Measurements from ENCODE around the gene TRIM71. TPM values are rescaled to one million over a fixed set of nuclear protein-coding genes. Genes with fewer than 3 reads are reported as not detected.

The TRIM71 gene
- total and polyA plus RNA-seq, 2 of the 13 experiments (the other 11 are each of a cell fraction or from before 2014, with no cell fraction given), result 21.7 to 76.9 TPM

DNA sequence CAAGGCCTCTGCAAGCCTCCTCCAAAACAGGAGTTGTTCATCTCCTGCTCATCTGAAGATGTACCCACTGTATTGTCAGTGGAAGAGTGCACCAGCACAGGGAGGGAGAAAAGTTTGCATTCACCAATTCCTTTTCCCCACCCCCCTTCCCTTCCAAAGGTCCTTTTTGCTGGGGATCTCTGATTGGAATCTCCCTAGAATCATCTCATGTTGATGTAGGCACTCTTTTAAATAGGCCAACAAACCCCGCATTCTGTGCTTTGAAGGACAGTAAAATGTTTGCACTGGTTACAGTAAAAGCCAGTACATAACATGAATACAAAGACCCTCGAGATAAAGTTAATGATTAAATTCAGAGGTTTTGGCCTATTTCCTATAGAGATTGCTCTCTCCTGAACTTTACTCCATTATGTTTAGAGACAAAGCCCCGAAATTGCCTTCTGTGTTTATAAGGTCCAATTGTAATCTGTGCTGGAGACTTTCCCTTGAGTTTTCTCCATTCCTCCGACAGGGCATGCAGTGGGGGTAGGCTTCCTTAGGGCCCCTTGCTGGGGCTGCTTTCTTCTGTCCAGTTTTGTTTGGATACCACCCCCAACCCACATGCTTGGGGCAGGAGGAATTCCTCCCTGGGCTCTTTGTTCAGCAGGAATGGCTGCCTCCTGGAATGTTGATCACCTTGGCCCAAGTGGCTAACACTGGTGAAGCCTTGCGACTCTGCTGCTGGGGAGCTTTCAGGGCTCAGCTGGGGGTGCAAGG is 22.5 kb downstream of the TRIM71 start (continued):
- TF ChIP-seq ZNF737 (CRISPR knock-in tag; IDR thresholded peaks at IDR 0.05; ENCODE audit: borderline replicate concordance), result no peak
- TF ChIP-seq HNF1A (IDR thresholded peaks at IDR 0.05; ENCODE audit: low read depth), result peak; percentile 95
- peak; percentile 98 for TF ChIP-seq HNF1A (CRISPR knock-in tag; IDR thresholded peaks at IDR 0.05; ENCODE audit: borderline replicate concordance)
- TF ChIP-seq ZNF850 (CRISPR knock-in tag; conservative IDR thresholded peaks at IDR 0.05), result no peak
- 0 out of 2 replicates have a peak, but pooled peaks have one; percentile 8 for TF ChIP-seq HOXA3 (CRISPR knock-in tag; IDR thresholded peaks at IDR 0.05)
- no peak for TF ChIP-seq NR1H2 (CRISPR knock-in tag; IDR thresholded peaks at IDR 0.05; ENCODE audit: borderline replicate concordance, low read depth)
- TF ChIP-seq ZMYM3 (CRISPR knock-in tag; IDR thresholded peaks at IDR 0.05), result no peak
- TF ChIP-seq SALL1 (CRISPR knock-in tag; IDR thresholded peaks at IDR 0.05), result peak; percentile 44; the same call in 1 of the 2 replicates
- TF ChIP-seq CBX1 (IDR thresholded peaks at IDR 0.05; ENCODE audit: low read depth), result no peak
- TF ChIP-seq, protein P1, sequence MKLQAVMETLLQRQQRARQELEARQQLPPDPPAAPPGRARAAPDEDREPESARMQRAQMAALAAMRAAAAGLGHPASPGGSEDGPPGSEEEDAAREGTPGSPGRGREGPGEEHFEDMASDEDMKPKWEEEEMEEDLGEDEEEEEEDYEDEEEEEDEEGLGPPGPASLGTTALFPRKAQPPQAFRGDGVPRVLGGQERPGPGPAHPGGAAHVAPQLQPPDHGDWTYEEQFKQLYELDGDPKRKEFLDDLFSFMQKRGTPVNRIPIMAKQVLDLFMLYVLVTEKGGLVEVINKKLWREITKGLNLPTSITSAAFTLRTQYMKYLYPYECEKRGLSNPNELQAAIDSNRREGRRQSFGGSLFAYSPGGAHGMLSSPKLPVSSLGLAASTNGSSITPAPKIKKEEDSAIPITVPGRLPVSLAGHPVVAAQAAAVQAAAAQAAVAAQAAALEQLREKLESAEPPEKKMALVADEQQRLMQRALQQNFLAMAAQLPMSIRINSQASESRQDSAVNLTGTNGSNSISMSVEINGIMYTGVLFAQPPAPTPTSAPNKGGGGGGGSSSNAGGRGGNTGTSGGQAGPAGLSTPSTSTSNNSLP (IDR thresholded peaks at IDR 0.05; ENCODE audit: low read depth, low read length), result peak; percentile 93
- TF ChIP-seq HMGXB3 (CRISPR knock-in tag; IDR thresholded peaks at IDR 0.05; ENCODE audit: borderline replicate concordance), result no peak
- TF ChIP-seq ZNF180 (CRISPR knock-in tag; IDR thresholded peaks at IDR 0.05; ENCODE audit: borderline replicate concordance, low read depth), result no peak
- no peak; the same call in 1 of the 2 replicates for TF ChIP-seq MIER3 (CRISPR knock-in tag; IDR thresholded peaks at IDR 0.05; ENCODE audit: borderline replicate concordance)
- TF ChIP-seq ZNF589 (CRISPR knock-in tag; conservative IDR thresholded peaks at IDR 0.05), result no peak

Measured in HepG2 (cell line).